Mesendoderm (in vitro differentiated cells): ENCODE results near the gene EXOC1L.

ENCODE experiments used
- DNase-seq: peaks from one replicate; pipeline ENCODE4 v3.0.0; 2013
- H2AK5ac ChIP-seq: 2 replicates; pipeline ENCODE4 v1.6.1; 2013; ENCODE audit warnings: low read length, inconsistent platforms
- H2BK120ac ChIP-seq: 2 replicates; pipeline ENCODE4 v1.6.1; 2013; ENCODE audit warnings: low read depth, mild to moderate bottlenecking, low read length, moderate library complexity, mixed read lengths
- H2BK15ac ChIP-seq: replicated peaks from 2 replicates; pipeline ENCODE4 v1.6.1; 2013; ENCODE audit warnings: low read depth, mild to moderate bottlenecking, moderate library complexity
- H2BK5ac ChIP-seq: 2 replicates; pipeline ENCODE4 v1.6.1; 2013; ENCODE audit warnings: low read length, inconsistent platforms
- H3K18ac ChIP-seq: 2 replicates; pipeline ENCODE4 v1.6.1; 2013; ENCODE audit warnings: mild to moderate bottlenecking, low read length, mixed read lengths
- H3K23ac ChIP-seq: one replicate; pipeline ENCODE4 v1.6.1; 2013; ENCODE audit warnings: low read length
- H3K27ac ChIP-seq: 2 replicates; pipeline ENCODE4 v1.5.1; 2013; ENCODE audit warnings: low read depth, mild to moderate bottlenecking, inconsistent platforms, low read length, moderate library complexity
- H3K27me3 ChIP-seq: 2 replicates; pipeline ENCODE4 v1.6.1; 2013; ENCODE audit warnings: low read length, control low read depth, mild to moderate bottlenecking, inconsistent platforms; ENCODE audit not compliant: insufficient read depth, poor library complexity
- H3K36me3 ChIP-seq: 2 replicates; pipeline ENCODE4 v1.6.1; 2013; ENCODE audit warnings: low read length, inconsistent platforms; ENCODE audit not compliant: control insufficient read depth, insufficient read depth
- H3K4ac ChIP-seq: one replicate; pipeline ENCODE4 v1.6.1; 2013; ENCODE audit warnings: low read depth, mild to moderate bottlenecking, low read length, moderate library complexity
- H3K4me1 ChIP-seq: 2 replicates; pipeline ENCODE4 v1.6.1; 2013; ENCODE audit warnings: low read depth, low read length, inconsistent platforms; ENCODE audit not compliant: control insufficient read depth
- H3K4me2 ChIP-seq: 2 replicates; pipeline ENCODE4 v1.6.1; 2013; ENCODE audit warnings: low read length
- H3K4me3 ChIP-seq: 2 replicates; pipeline ENCODE4 v1.5.1; 2013; ENCODE audit warnings: mild to moderate bottlenecking, low read length
- H3K56ac ChIP-seq: one replicate; pipeline ENCODE4 v1.6.1; 2013; ENCODE audit warnings: low read length
- H3K79me1 ChIP-seq: 2 replicates; pipeline ENCODE4 v1.6.1; 2013; ENCODE audit warnings: low read length, inconsistent platforms
- H3K79me2 ChIP-seq: 2 replicates; pipeline ENCODE4 v1.6.1; 2013; ENCODE audit warnings: mild to moderate bottlenecking, low read length; ENCODE audit not compliant: control insufficient read depth, insufficient read depth
- H3K9ac ChIP-seq: 2 replicates; pipeline ENCODE4 v1.6.1; 2013; ENCODE audit warnings: low read length, inconsistent platforms
- H4K5ac ChIP-seq: one replicate; pipeline ENCODE4 v1.6.1; 2013; ENCODE audit warnings: low read length
- H4K8ac ChIP-seq: one replicate; pipeline ENCODE4 v1.6.1; 2013; ENCODE audit warnings: low read depth, mild to moderate bottlenecking, control low read depth, low read length, moderate library complexity
- WGBS: extraction: QIAGEN DNeasy Blood & Tissue Kit; methylation state at CpG from one replicate; pipeline ENCODE4 v1.1.7; 2013; ENCODE audit warnings: low lambda C conversion rate, missing lambda C conversion rate; ENCODE audit not compliant: insufficient coverage; ENCODE audit errors: extremely low coverage; 5-methylcytosine and 5-hydroxymethylcytosine counted together

Gene EXOC1L

DNA sequence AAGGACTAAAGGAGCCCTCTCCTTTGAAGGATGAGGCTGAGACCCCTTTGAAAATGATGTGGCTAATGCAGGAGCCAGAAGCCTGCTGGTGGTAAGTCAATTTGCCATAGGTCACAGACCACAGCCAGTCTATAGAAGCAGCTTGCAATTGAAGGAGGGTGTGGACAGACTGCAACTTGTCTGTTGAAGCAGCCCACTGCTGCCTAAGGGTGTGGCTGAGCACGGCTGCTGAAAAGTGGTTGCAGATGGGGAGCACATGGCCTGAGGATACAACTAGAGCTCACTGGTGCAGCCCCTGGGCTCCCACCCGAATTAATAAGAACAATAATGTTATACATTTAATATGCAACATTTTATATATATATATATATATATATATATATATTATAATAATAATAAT is 11.4 kb upstream of the EXOC1L start:
- no peak overlapping the region for H3K27ac ChIP-seq
- no peak overlapping the region for H3K23ac ChIP-seq
- no peaks in the 10 kb centered on the region for H3K79me2 ChIP-seq
- no peak overlapping the region for H2BK5ac ChIP-seq
- H4K5ac ChIP-seq = no peak overlapping the region
- no peak overlapping the region for H3K9ac ChIP-seq
- DNase-seq = no peak
- H3K4me1 ChIP-seq = no peaks in the 10 kb centered on the region
- H3K79me1 ChIP-seq = no peaks in the 10 kb centered on the region
- H3K4me3 ChIP-seq = no peak overlapping the region
- no peaks in the 10 kb centered on the region for H3K36me3 ChIP-seq
- no peak overlapping the region for H2BK120ac ChIP-seq
- H2BK15ac ChIP-seq = no peak overlapping the region
- no peak overlapping the region for H2AK5ac ChIP-seq
- H3K56ac ChIP-seq = no peak overlapping the region
- H3K27me3 ChIP-seq = no peaks in the 10 kb centered on the region
- no peak overlapping the region for H3K18ac ChIP-seq
- WGBS = no CpG with 5 or more reads among the region's 2 CpGs
- no peak overlapping the region for H3K4ac ChIP-seq
- no peak overlapping the region for H3K4me2 ChIP-seq
- H4K8ac ChIP-seq = no peak overlapping the region

DNA sequence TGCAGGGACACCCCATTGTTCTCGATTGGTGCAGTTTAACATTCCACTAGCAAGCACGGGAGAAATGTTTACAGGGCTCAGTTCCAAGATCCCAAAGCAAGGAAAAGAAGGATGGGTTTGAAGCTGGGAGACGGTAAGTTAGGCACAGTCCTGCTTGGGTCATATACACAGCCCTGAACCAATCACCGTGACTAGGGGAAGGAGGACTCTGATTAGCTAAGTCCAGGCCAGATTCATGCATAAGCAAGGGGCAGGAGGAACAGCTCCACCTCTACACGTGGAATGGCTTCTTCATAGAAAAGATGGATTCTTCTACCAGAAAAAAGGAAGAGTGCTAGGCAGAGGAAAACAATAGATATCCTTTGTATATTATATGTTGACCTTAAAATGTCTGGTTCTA is 11.0 kb upstream of the EXOC1L start:
- Histone ChIP-seq H3K36me3 (no peaks in the 10 kb centered on the region), H3K27ac (no peak overlapping the region), H3K4me3 (no peak overlapping the region), H2BK120ac (no peak overlapping the region), H3K4me1 (no peaks in the 10 kb centered on the region), H3K9ac (no peak overlapping the region), H3K4me2 (no peak overlapping the region), H3K79me1 (no peaks in the 10 kb centered on the region), H3K23ac (no peak overlapping the region), H2BK5ac (no peak overlapping the region), H3K4ac (no peak overlapping the region), H3K56ac (no peak overlapping the region), H3K27me3 (no peaks in the 10 kb centered on the region), H2AK5ac (no peak overlapping the region), H3K18ac (no peak overlapping the region), H4K5ac (no peak overlapping the region), H4K8ac (no peak overlapping the region), H3K79me2 (no peaks in the 10 kb centered on the region), H2BK15ac (no peak overlapping the region)
- no peak for DNase-seq
- no CpG with 5 or more reads among the region's 5 CpGs for WGBS

DNA sequence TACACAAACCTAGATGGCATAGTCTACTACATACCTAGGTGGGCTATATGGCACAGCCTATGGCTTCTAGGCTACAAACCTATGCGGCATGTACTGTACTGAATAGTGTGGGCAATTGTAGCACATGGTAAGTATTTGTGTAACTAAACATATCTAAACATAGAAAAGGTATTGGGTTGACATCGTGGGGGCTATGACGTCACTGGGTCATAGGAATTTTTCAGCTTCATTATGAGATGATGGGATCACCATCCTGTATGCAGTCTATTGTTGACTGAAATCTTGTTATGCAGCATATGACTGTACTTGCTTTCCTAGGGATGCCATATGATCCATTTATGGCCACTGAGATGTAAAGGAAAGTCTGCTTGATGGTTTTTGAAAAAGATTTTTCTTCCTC is 1.9 kb upstream of the EXOC1L start:
- H3K79me2 ChIP-seq = no peaks in the 10 kb centered on the region
- DNase-seq = no peak
- no peak overlapping the region for H3K27ac ChIP-seq
- WGBS = no CpG with 5 or more reads among the region's 3 CpGs
- no peaks in the 10 kb centered on the region for H3K36me3 ChIP-seq
- H4K5ac ChIP-seq = no peak overlapping the region
- no peak overlapping the region for H2BK5ac ChIP-seq
- no peak overlapping the region for H3K4me3 ChIP-seq
- no peak overlapping the region for H2AK5ac ChIP-seq
- H3K18ac ChIP-seq = no peak overlapping the region
- no peaks in the 10 kb centered on the region for H3K79me1 ChIP-seq
- H3K27me3 ChIP-seq = no peaks in the 10 kb centered on the region
- H4K8ac ChIP-seq = no peak overlapping the region
- H3K23ac ChIP-seq = no peak overlapping the region
- H3K9ac ChIP-seq = no peak overlapping the region
- no peak overlapping the region for H3K56ac ChIP-seq
- no peak overlapping the region for H2BK15ac ChIP-seq
- H3K4me2 ChIP-seq = no peak overlapping the region
- H3K4ac ChIP-seq = no peak overlapping the region
- H3K4me1 ChIP-seq = no peaks in the 10 kb centered on the region
- H2BK120ac ChIP-seq = no peak overlapping the region

DNA sequence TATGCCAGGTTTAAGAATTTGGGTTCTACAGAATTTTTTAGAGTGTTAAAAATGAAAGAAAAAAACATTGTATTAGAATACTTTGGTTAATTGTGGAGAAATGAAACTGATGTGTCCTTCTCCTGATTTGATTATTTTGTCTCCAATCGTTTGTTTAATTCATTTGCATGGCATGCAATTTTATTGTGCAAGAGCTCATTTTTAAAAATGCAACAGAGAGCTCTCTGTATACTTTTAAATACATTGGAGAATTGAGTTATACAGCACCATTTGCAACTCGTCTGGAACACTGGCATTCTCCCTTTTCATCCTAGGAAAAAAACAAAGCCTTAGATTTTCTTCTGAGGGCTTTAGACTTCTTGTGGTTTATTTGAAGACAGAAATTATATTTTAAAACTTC is 689 bp downstream of the EXOC1L start:
- Histone ChIP-seq H3K4me3 (no peak overlapping the region), H3K18ac (no peak overlapping the region), H2BK5ac (no peak overlapping the region), H3K36me3 (no peaks in the 10 kb centered on the region), H3K27ac (no peak overlapping the region), H3K56ac (no peak overlapping the region), H3K79me2 (no peaks in the 10 kb centered on the region), H4K8ac (no peak overlapping the region), H4K5ac (no peak overlapping the region), H3K23ac (no peak overlapping the region), H3K9ac (no peak overlapping the region), H3K4ac (no peak overlapping the region), H3K4me2 (no peak overlapping the region), H2BK120ac (no peak overlapping the region), H2AK5ac (no peak overlapping the region), H3K27me3 (no peaks in the 10 kb centered on the region), H3K79me1 (no peaks in the 10 kb centered on the region), H3K4me1 (no peaks in the 10 kb centered on the region), H2BK15ac (no peak overlapping the region)
- no CpG with 5 or more reads among the region's 2 CpGs for WGBS
- DNase-seq = no peak

DNA sequence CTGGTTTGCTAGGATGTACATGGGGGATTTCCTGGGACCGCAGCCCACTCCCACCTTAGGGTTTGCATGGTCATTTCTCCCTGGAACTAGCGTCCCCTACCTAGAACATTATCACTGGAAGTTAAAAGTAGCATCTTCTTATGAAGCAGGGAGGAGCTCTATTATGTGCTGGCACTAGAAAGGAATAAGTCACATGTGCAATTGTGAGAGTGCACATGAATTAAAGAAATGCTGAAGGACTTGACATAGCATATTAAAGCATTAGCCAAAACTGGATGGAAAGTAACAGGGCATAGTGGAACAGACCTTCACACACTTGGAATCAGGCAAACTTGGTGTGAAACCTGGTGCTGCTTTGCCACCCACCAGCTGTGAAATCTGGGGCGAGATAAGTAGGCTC is 2.7 kb downstream of the EXOC1L start:
- H3K79me2 ChIP-seq = no peaks in the 10 kb centered on the region
- H3K36me3 ChIP-seq = no peaks in the 10 kb centered on the region
- H2AK5ac ChIP-seq = no peak overlapping the region
- WGBS = no CpG with 5 or more reads among the region's 3 CpGs
- no peak overlapping the region for H2BK15ac ChIP-seq
- H3K4ac ChIP-seq = no peak overlapping the region
- no peak overlapping the region for H3K27ac ChIP-seq
- no peak overlapping the region for H3K4me2 ChIP-seq
- H4K5ac ChIP-seq = no peak overlapping the region
- peak; percentile 71 for DNase-seq
- no peak overlapping the region for H3K9ac ChIP-seq
- H3K18ac ChIP-seq = no peak overlapping the region
- no peak overlapping the region for H4K8ac ChIP-seq
- no peaks in the 10 kb centered on the region for H3K4me1 ChIP-seq
- no peak overlapping the region for H3K56ac ChIP-seq
- H3K79me1 ChIP-seq = no peaks in the 10 kb centered on the region
- no peak overlapping the region for H3K23ac ChIP-seq
- H3K4me3 ChIP-seq = no peak overlapping the region
- H2BK5ac ChIP-seq = no peak overlapping the region
- no peak overlapping the region for H2BK120ac ChIP-seq
- H3K27me3 ChIP-seq = no peaks in the 10 kb centered on the region

DNA sequence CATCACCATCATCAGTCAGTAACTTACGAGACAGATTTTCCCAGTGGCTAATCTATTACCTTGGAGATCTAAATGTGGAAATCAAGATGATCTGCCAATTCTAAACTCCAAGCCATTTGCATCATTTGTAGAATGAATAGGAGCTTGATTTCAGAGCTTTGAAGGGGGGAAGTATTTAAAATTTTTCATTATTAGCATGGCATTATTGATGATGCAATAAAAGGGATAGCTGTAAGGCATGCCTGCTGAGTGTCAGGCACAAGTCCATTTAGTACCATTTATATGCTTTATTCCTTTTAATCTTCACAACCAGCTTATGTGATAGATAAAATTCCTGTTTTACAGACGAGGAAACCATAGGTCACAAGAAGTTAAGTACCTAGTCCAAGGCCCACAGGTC is 5.3 kb downstream of the EXOC1L start:
- Histone ChIP-seq H4K8ac (no peak overlapping the region), H3K23ac (no peak overlapping the region), H2BK5ac (no peak overlapping the region), H3K4me2 (no peak overlapping the region), H2BK15ac (no peak overlapping the region), H3K4me3 (no peak overlapping the region), H3K36me3 (no peaks in the 10 kb centered on the region), H3K9ac (no peak overlapping the region), H3K27me3 (no peaks in the 10 kb centered on the region), H3K79me2 (no peaks in the 10 kb centered on the region), H2AK5ac (no peak overlapping the region), H2BK120ac (no peak overlapping the region), H3K27ac (no peak overlapping the region), H4K5ac (no peak overlapping the region), H3K56ac (no peak overlapping the region), H3K4me1 (no peaks in the 10 kb centered on the region), H3K79me1 (no peaks in the 10 kb centered on the region), H3K4ac (no peak overlapping the region), H3K18ac (no peak overlapping the region)
- no peak for DNase-seq
- WGBS = no CpG with 5 or more reads among the region's 2 CpGs
